Smooth muscle cell (in vitro differentiated cells): Measurements from ENCODE around the gene ST7. TPM values are rescaled to one million over a fixed set of nuclear protein-coding genes. Genes with fewer than 3 reads are reported as not detected.
"Not testable (repeated sequence)": the region's sequence is repeated elsewhere in the genome, so short reads cannot be mapped to it uniquely, and the experiment has no call there.

Source experiments
- DNase-seq: peaks from one replicate; lab custom pipeline; 2025; ENCODE audit not compliant: unreplicated experiment; lab: John Stamatoyannopoulos, UW
- H2AFZ ChIP-seq: fragments of 200-600 bp; sonication (generic); 2 replicates; pipeline ENCODE4 v1.6.0; 2016; ENCODE audit warnings: antibody characterized with exemption, low read depth, mild to moderate bottlenecking
- H3F3A ChIP-seq: fragments of 200-600 bp; sonication (generic); 2 replicates; pipeline ENCODE4 v1.6.0; 2017; ENCODE audit warnings: antibody characterized with exemption, low read depth
- H3K27ac ChIP-seq: fragments of 200-600 bp; sonication (generic); 2 replicates; pipeline ENCODE4 v1.5.1; 2016; ENCODE audit warnings: low read depth, mild to moderate bottlenecking
- H3K27me3 ChIP-seq: fragments of 200-600 bp; sonication (generic); 2 replicates; pipeline ENCODE4 v1.6.1; 2016; ENCODE audit warnings: low read depth, mild to moderate bottlenecking
- H3K36me3 ChIP-seq: fragments of 200-600 bp; sonication (generic); 2 replicates; pipeline ENCODE4 v1.5.1; 2016; ENCODE audit warnings: low read depth
- H3K4me1 ChIP-seq: fragments of 200-600 bp; sonication (generic); 2 replicates; pipeline ENCODE4 v1.5.1; 2016; ENCODE audit warnings: low read depth
- H3K4me2 ChIP-seq: fragments of 200-600 bp; sonication (generic); 2 replicates; pipeline ENCODE4 v1.6.0; 2016; ENCODE audit warnings: mild to moderate bottlenecking
- H3K4me3 ChIP-seq: fragments of 200-600 bp; sonication (generic); 2 replicates; pipeline ENCODE4 v1.5.1; 2016; ENCODE audit warnings: mild to moderate bottlenecking
- H3K79me2 ChIP-seq: fragments of 200-600 bp; sonication (generic); 2 replicates; pipeline ENCODE4 v1.6.0; 2016; ENCODE audit warnings: low read depth, mild to moderate bottlenecking
- H3K9ac ChIP-seq: fragments of 200-600 bp; sonication (generic); 2 replicates; pipeline ENCODE4 v1.6.0; 2016; ENCODE audit warnings: low read depth
- H3K9me3 ChIP-seq: fragments of 200-600 bp; sonication (generic); replicated peaks from 2 replicates; pipeline ENCODE4 v1.5.1; 2016; ENCODE audit warnings: low read depth
- H4K20me1 ChIP-seq: fragments of 200-600 bp; sonication (generic); 2 replicates; pipeline ENCODE4 v1.6.0; 2016; ENCODE audit warnings: low read depth
- WGBS: methylation state at CpG from one replicate; pipeline ENCODE4 v1.1.7; 2016; ENCODE audit warnings: low lambda C conversion rate; 5-methylcytosine and 5-hydroxymethylcytosine counted together
- polyA plus RNA-seq: library from polyadenylated mRNA; unstranded; fragments of >200 nt; fragmentation: Nextera tagmentation; extraction: Ambion mirVana; gene quantifications from 2 replicates; pipeline ENCODE4 v1.2.1, GENCODE V29; 2016
- total RNA-seq: library from RNA; depleted of rRNA; stranded (reverse); fragments of >200 nt; gene quantifications from 2 replicates; pipeline ENCODE4 v1.2.3, GENCODE V29; 2014
- TF ChIP-seq, protein P1 (sequence below): fragments of 200-600 bp; sonication (generic); IDR thresholded peaks from 2 replicates; pipeline ENCODE4 v1.5.1; 2017; ENCODE audit warnings: borderline replicate concordance, mild to moderate bottlenecking, antibody characterized with exemption; ENCODE audit not compliant: insufficient read depth, poor library complexity, severe bottlenecking

Gene ST7
- total and polyA plus RNA-seq, 2 experiments from 2014 or later = 23.2 to 26.1 TPM

GRCh38 chr7:116934580-116934979 is 18.7 kb upstream of the ST7 start:
- 78% methylated on average over 2 of the region's 2 CpGs for WGBS
- H3K79me2 ChIP-seq = no peaks in the 10 kb centered on the region
- H3K9me3 ChIP-seq = no peaks in the 10 kb centered on the region
- H3K4me2 ChIP-seq = no peak overlapping the region
- no peak overlapping the region for H3K4me3 ChIP-seq
- H3K27me3 ChIP-seq = no peaks in the 10 kb centered on the region
- TF ChIP-seq, protein P1, sequence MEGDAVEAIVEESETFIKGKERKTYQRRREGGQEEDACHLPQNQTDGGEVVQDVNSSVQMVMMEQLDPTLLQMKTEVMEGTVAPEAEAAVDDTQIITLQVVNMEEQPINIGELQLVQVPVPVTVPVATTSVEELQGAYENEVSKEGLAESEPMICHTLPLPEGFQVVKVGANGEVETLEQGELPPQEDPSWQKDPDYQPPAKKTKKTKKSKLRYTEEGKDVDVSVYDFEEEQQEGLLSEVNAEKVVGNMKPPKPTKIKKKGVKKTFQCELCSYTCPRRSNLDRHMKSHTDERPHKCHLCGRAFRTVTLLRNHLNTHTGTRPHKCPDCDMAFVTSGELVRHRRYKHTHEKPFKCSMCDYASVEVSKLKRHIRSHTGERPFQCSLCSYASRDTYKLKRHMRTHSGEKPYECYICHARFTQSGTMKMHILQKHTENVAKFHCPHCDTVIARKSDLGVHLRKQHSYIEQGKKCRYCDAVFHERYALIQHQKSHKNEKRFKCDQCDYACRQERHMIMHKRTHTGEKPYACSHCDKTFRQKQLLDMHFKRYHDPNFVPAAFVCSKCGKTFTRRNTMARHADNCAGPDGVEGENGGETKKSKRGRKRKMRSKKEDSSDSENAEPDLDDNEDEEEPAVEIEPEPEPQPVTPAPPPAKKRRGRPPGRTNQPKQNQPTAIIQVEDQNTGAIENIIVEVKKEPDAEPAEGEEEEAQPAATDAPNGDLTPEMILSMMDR = no peak
- no peaks in the 10 kb centered on the region for H3K36me3 ChIP-seq
- no peaks in the 10 kb centered on the region for H3F3A ChIP-seq
- H3K27ac ChIP-seq = no peak overlapping the region
- DNase-seq = no peak
- H2AFZ ChIP-seq = no peak overlapping the region
- no peaks in the 10 kb centered on the region for H4K20me1 ChIP-seq
- no peaks in the 10 kb centered on the region for H3K4me1 ChIP-seq
- H3K9ac ChIP-seq = no peak overlapping the region

DNA sequence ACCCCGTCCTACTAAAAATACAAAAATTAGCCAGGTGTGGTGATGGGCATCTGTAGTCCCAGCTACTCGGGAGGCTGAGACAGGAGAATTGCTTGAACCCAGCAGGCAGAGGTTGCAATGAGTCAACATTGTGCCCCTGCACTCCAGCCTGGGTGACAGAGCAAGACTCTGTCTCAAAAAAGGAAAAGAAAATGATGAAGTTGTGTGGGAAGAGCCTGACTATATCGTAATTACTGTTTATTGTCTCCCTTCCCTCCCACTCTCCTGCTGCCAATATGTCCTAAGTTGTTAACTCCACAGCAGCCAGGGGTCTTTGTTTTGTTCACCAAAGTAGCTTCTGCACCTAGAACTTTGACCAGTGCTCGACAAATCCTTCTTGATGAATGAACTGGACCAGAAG is 16.5 kb upstream of the ST7 start:
- H3K4me3 ChIP-seq, H3K4me2 ChIP-seq, H3K27ac ChIP-seq, H3K9ac ChIP-seq, H3K27me3 ChIP-seq, H3K36me3 ChIP-seq, H3K4me1 ChIP-seq, H3K9me3 ChIP-seq, H3K79me2 ChIP-seq, DNase-seq, H4K20me1 ChIP-seq, H3F3A ChIP-seq, H2AFZ ChIP-seq: not testable (repeated sequence)
- 83% methylated on average over 4 of the region's 4 CpGs for WGBS

DNA sequence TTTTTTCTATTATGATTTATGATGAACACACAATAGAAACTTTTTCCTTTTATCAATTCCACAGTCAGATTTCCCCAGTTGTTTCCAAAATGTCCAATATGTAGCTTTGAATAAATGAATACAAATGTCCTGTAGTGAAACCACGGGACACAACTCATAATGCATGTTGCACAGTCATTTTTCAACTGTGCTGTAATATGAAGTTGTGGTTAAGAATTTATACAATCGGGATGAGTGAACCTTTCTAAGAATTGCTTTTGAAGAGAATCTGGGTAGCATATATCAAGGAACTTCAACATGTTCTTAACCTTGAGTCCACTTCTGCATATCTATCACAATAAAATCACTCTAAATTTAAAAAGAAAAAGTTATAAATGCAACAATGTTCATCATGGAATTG is 14.6 kb upstream of the ST7 start:
- 94% methylated on average over 2 of the region's 2 CpGs for WGBS
- Histone ChIP-seq H3K4me3 (no peak overlapping the region), H3K9ac (no peak overlapping the region), H2AFZ (no peak overlapping the region), H3K27me3 (no peaks in the 10 kb centered on the region), H3K79me2 (no peaks in the 10 kb centered on the region), H3K27ac (no peak overlapping the region), H3K9me3 (no peaks in the 10 kb centered on the region), H3K4me2 (no peak overlapping the region), H3K36me3 (no peaks in the 10 kb centered on the region), H4K20me1 (no peaks in the 10 kb centered on the region), H3K4me1 (no peaks in the 10 kb centered on the region), H3F3A (no peaks in the 10 kb centered on the region)
- DNase-seq = no peak
- TF ChIP-seq, protein P1 = no peak

DNA sequence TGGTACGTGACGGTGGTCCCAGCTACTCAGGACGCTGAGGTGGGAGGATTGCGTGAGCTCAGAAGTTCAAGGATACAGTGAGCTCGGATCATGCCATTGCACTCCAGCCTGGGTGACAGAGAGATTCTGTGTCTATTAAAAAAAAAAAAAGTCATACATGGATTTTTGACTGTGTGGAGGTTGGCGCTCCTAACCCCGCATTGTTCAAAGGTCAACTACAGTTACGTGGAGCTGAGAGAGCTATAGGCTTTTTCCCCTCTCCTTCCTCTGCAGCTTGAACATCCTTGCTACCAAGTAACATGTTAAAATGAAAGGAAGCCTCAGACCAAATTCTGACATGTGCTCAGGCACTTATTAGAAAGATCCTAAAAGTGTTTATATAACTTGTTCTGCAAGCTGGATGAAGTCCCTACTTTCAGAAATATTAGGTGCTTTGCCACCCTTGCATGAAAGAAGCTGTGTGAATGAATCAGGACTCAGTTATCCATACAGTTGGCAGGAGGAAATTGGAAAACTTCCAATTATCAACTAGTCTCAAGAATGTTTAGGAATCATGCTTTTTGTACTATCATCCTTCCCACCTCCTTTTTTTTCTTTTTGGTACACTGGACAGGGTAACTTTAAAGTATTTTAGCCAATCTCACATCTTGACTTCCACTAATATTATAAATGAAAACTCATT is 12.5 kb upstream of the ST7 start:
- H3F3A ChIP-seq = no peaks in the 10 kb centered on the region
- no peaks in the 10 kb centered on the region for H3K79me2 ChIP-seq
- TF ChIP-seq, protein P1 = no peak
- H4K20me1 ChIP-seq = no peaks in the 10 kb centered on the region
- no peak for DNase-seq
- H3K9me3 ChIP-seq = no peaks in the 10 kb centered on the region
- no peaks in the 10 kb centered on the region for H3K36me3 ChIP-seq
- no peak overlapping the region for H3K27ac ChIP-seq
- H3K4me1 ChIP-seq = no peaks in the 10 kb centered on the region
- WGBS = 83% methylated on average over 8 of the region's 8 CpGs
- no peak overlapping the region for H3K4me2 ChIP-seq
- H3K9ac ChIP-seq = no peak overlapping the region
- H3K4me3 ChIP-seq = no peak overlapping the region
- H3K27me3 ChIP-seq = no peaks in the 10 kb centered on the region
- no peak overlapping the region for H2AFZ ChIP-seq
